CD14-positive monocyte (primary cell): ENCODE results near the gene MYPN. TPM values are rescaled to one million over a fixed set of nuclear protein-coding genes. Genes with fewer than 3 reads are reported as not detected.

ENCODE experiments used
- DNase-seq, 3 donors: peaks; one replicate each; pipeline ENCODE4 v3.0.0-alpha.2; 2011 to 2022
- H2AFZ ChIP-seq: 2 replicates; pipeline ENCODE4 v1.6.0; 2012; ENCODE audit warnings: mild to moderate bottlenecking, low read depth, low read length, inconsistent platforms; ENCODE audit not compliant: insufficient read depth, poor library complexity, severe bottlenecking
- H3K27ac ChIP-seq, 2 donors: 1 replicate in 1 of 2; 2 replicates in 1 of 2; pipeline ENCODE4 v1.5.1; 2012 to 2013; ENCODE audit warnings: low read length in 2 of 2, control low read depth in 1 of 2, inconsistent platforms in 1 of 2, low read depth in 1 of 2, mild to moderate bottlenecking in 1 of 2
- H3K27me3 ChIP-seq, 2 donors: one replicate each; pipeline versions ENCODE4 v1.6.0 to v1.6.1; 2011 to 2013; ENCODE audit warnings: low read length in 2 of 2; ENCODE audit not compliant: control insufficient read depth in 2 of 2, insufficient read depth in 2 of 2
- H3K36me3 ChIP-seq, 2 donors: replicated peaks in 1 of 2; 1 replicate in 1 of 2; 2 replicates in 1 of 2; pipeline versions ENCODE4 v1.5.1 to v1.6.1; 2012 to 2013; ENCODE audit warnings: low read length in 2 of 2, control low read depth in 1 of 2, inconsistent platforms in 1 of 2, mild to moderate bottlenecking in 1 of 2; ENCODE audit not compliant: insufficient read depth in 2 of 2, control insufficient read depth in 1 of 2
- H3K4me1 ChIP-seq, 2 donors: 1 replicate in 1 of 2; 2 replicates in 1 of 2; pipeline versions ENCODE4 v1.5.1 to v1.6.1; 2012 to 2013; ENCODE audit warnings: low read length in 2 of 2, control low read depth in 1 of 2, inconsistent platforms in 1 of 2, mild to moderate bottlenecking in 1 of 2, moderate library complexity in 1 of 2; ENCODE audit not compliant: insufficient read depth in 2 of 2, control insufficient read depth in 1 of 2
- H3K4me2 ChIP-seq: replicated peaks from 2 replicates; pipeline ENCODE3; 2012; ENCODE audit warnings: low read length, moderate library complexity, mild to moderate bottlenecking; ENCODE audit not compliant: poor library complexity, severe bottlenecking; ENCODE audit errors: extremely low read depth
- H3K4me3 ChIP-seq, 3 experiments: fragments of 200-600 bp in 1 of 3; sonication (generic) in 1 of 3; replicated peaks in 1 of 3; 1 replicate in 2 of 3; 2 replicates in 1 of 3; pipeline ENCODE4 v1.5.1; 2011 to 2013; ENCODE audit warnings: low read length in 3 of 3, mild to moderate bottlenecking in 3 of 3, control low read depth in 2 of 3, low read depth in 2 of 3, inconsistent platforms in 1 of 3, moderate library complexity in 1 of 3
- H3K79me2 ChIP-seq: 2 replicates; pipeline ENCODE4 v1.6.0; 2012; ENCODE audit warnings: mild to moderate bottlenecking, control low read depth, inconsistent platforms, low read length, moderate library complexity; ENCODE audit not compliant: insufficient read depth
- H3K9ac ChIP-seq: 2 replicates; pipeline ENCODE4 v1.6.0; 2017; ENCODE audit warnings: low read length, mild to moderate bottlenecking; ENCODE audit not compliant: insufficient read depth, poor library complexity, severe bottlenecking
- H3K9me3 ChIP-seq, 2 donors: replicated peaks in 1 of 2; 1 replicate in 1 of 2; 2 replicates in 1 of 2; pipeline versions ENCODE4 v1.5.1 to v1.6.1; 2012 to 2013; ENCODE audit warnings: low read length in 2 of 2, control low read depth in 1 of 2; ENCODE audit not compliant: control insufficient read depth in 1 of 2, insufficient read depth in 1 of 2
- H4K20me1 ChIP-seq: 2 replicates; pipeline ENCODE4 v1.6.0; 2012; ENCODE audit warnings: mild to moderate bottlenecking, low read length, control low read depth, moderate library complexity; ENCODE audit not compliant: insufficient read depth
- H3K27ac Mint-ChIP-seq, 7 donors: one replicate each; pipeline ENCODE4 v1.8.0; 2020; ENCODE audit warnings: mild to moderate bottlenecking in 7 of 7, mixed read lengths in 7 of 7, moderate library complexity in 6 of 7, inconsistent platforms in 2 of 7
- H3K27me3 Mint-ChIP-seq, 3 donors: one replicate each; pipeline ENCODE4 v1.8.0; 2021 to 2022; ENCODE audit warnings: low read depth in 3 of 3, mild to moderate bottlenecking in 3 of 3, mixed read lengths in 3 of 3, moderate library complexity in 3 of 3, inconsistent platforms in 1 of 3
- H3K36me3 Mint-ChIP-seq, 2 donors: one replicate each; pipeline ENCODE4 v1.8.0; 2020; ENCODE audit warnings: mixed read lengths in 2 of 2, inconsistent platforms in 1 of 2, mild to moderate bottlenecking in 1 of 2
- H3K4me1 Mint-ChIP-seq: one replicate; pipeline ENCODE4 v1.8.0; 2020; ENCODE audit warnings: mild to moderate bottlenecking, mixed read lengths
- H3K4me3 Mint-ChIP-seq, 2 donors: one replicate each; pipeline ENCODE4 v1.8.0; 2020; ENCODE audit warnings: mild to moderate bottlenecking in 2 of 2, mixed read lengths in 2 of 2, moderate library complexity in 1 of 2
- H3K9me3 Mint-ChIP-seq, 7 donors: one replicate each; pipeline ENCODE4 v1.8.0; 2020 to 2022; ENCODE audit warnings: mixed read lengths in 7 of 7, mild to moderate bottlenecking in 6 of 7, moderate library complexity in 6 of 7, inconsistent platforms in 2 of 7
- CTCF ChIP-seq: fragments of 200-600 bp; IDR thresholded peaks from one replicate; pipeline ENCODE4 v1.8.0; 2022; ENCODE audit warnings: antibody characterized with exemption, mild to moderate bottlenecking
- WGBS: methylation state at CpG from one replicate; pipeline ENCODE4 v1.1.5; 2013; ENCODE audit warnings: missing lambda C conversion rate; ENCODE audit not compliant: insufficient coverage; 5-methylcytosine and 5-hydroxymethylcytosine counted together
- intact Hi-C, 2 donors: fragments of 100-400 bp; cut with micrococcal nuclease; formaldehyde crosslinking; loops; one replicate each; pipeline versions ENCODE4 v1.15.0 to v1.15.1; 2023
- polyA plus RNA-seq, 3 donors: library from polyadenylated mRNA; depleted of rRNA in 1 of 3; unstranded in 2 of 3; stranded (reverse) in 1 of 3; fragments of 300-500 nt in 2 of 3; fragments of >200 nt in 1 of 3; fragmentation: Illumina TruSeq in 2 of 3; gene quantifications; 1 replicate in 2 of 3; 2 replicates in 1 of 3; pipeline ENCODE4 v1.2.3, GENCODE V29; 2012 to 2021

Gene MYPN
- polyA plus RNA-seq, 3 donors = not detected

- Histone ChIP-seq H3K79me2 (no peaks in the 10 kb centered on the region), H3K4me3 (no peak overlapping the region), H3K27ac (no peak overlapping the region), H2AFZ (no peak overlapping the region), H3K4me1 (no peaks in the 10 kb centered on the region), H3K27me3 (no peaks in the 10 kb centered on the region), H4K20me1 (no peaks in the 10 kb centered on the region), H3K4me2 (no peak overlapping the region), H3K36me3 (no peaks in the 10 kb centered on the region), H3K9ac (no peak overlapping the region), H3K9me3 (no peaks in the 10 kb centered on the region)
- Mint-ChIP-seq H3K9me3 (no peaks in the 10 kb centered on the region), H3K27me3 (peaks cover 0 to 3% (median 1%) of the 10 kb centered on the region in 3 donors), H3K4me1 (peaks cover 2% of the 10 kb centered on the region), H3K27ac (no peak overlapping the region), H3K36me3 (no peaks in the 10 kb centered on the region), H3K4me3 (no peak overlapping the region)
- no peak for TF ChIP-seq CTCF
- intact Hi-C loops = no loop called here
- WGBS = 89% methylated on average over 1 of the region's 3 CpGs
- DNase-seq = no peak
These were observed 2.6 kb upstream of the MYPN start for GRCh38 chr10:68106656-68107055.

GRCh38 chr10:68107651-68108050 lies 1.6 kb upstream of the MYPN start:
- H2AFZ ChIP-seq = no peak overlapping the region
- H3K9me3 ChIP-seq = no peaks in the 10 kb centered on the region
- no peak overlapping the region for H3K4me3 ChIP-seq
- Mint-ChIP-seq H3K9me3 (no peaks in the 10 kb centered on the region), H3K4me3 (no peak overlapping the region), H3K36me3 (no peaks in the 10 kb centered on the region), H3K27me3 (peaks cover 0 to 3% (median 1%) of the 10 kb centered on the region in 3 donors), H3K27ac (no peak overlapping the region), H3K4me1 (no peaks in the 10 kb centered on the region)
- H3K27me3 ChIP-seq = no peaks in the 10 kb centered on the region
- H3K27ac ChIP-seq = no peak overlapping the region
- H3K36me3 ChIP-seq = no peaks in the 10 kb centered on the region
- H3K79me2 ChIP-seq = no peaks in the 10 kb centered on the region
- H3K4me2 ChIP-seq = no peak overlapping the region
- intact Hi-C loops = no loop called here
- H3K4me1 ChIP-seq = no peaks in the 10 kb centered on the region
- WGBS = no CpG with 5 or more reads among the region's 1 CpG
- no peaks in the 10 kb centered on the region for H4K20me1 ChIP-seq
- no peak for DNase-seq
- no peak overlapping the region for H3K9ac ChIP-seq
- TF ChIP-seq CTCF = no peak
